ENCODE results near the gene RNASE3.
"Not testable (repeated sequence)": the region's sequence is repeated elsewhere in the genome, so short reads cannot be mapped to it uniquely, and the experiment has no call there.

RNASE3 gene

DNA sequence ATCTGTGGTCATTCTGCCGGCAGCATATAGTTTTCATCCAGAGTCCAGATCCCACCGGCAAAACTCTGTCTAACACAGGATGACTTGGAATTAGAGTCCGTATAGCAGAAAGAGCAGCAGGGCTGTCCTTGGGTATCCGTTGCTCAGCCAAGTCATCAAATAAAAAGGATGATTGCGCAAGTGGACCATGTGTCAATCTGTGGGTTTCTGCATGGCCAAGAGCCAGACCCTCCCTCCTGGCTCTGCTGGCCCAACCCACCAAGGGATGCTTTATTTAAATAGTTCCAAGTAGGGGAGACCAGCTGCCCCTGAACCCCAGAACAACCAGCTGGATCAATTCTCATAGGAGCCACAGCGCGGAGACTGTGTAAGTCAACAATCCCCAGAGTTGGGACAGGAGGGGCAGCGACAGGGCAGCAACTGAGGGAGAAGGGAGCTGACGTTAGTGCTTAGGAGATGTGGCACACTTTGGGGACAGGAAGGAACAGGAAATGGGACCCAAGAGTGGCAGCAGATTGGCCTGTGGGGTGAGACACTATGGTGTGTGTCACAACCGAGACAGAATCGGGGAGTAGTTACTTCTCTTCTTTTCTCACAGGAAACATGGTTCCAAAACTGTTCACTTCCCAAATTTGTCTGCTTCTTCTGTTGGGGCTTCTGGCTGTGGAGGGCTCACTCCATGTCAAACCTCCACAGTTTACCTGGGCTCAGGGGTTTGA lies 28.0 kb downstream of the RNASE3 start:
- DNase-seq (ENCODE audit: low spot score) = not testable (repeated sequence)

DNA sequence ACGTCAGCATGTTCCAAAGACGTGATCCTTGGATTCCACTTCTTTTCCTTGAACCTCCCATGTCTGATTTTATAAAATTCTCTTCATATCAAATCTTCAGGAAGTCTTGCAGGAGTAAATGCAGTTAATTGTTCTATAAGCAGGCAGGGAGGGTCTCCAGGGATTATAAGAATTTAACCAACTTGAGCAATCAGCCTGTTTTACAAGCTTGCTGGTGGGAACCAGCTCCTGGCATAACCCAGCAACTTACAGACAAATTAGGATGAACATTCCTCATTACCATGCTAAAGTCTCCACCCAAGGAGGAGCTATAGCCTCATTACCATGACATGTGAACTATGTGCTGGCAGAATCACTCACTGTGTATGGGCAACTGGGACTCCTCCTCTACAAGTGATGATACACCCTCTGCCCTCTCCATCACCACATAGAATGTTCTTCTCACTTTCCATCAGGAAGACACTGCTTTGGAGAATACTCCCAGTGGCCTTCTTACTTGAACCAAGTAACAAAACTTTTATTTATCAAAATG lies 32.6 kb downstream of the RNASE3 start:
- DNase-seq (ENCODE audit: low spot score) = not testable (repeated sequence)

DNA sequence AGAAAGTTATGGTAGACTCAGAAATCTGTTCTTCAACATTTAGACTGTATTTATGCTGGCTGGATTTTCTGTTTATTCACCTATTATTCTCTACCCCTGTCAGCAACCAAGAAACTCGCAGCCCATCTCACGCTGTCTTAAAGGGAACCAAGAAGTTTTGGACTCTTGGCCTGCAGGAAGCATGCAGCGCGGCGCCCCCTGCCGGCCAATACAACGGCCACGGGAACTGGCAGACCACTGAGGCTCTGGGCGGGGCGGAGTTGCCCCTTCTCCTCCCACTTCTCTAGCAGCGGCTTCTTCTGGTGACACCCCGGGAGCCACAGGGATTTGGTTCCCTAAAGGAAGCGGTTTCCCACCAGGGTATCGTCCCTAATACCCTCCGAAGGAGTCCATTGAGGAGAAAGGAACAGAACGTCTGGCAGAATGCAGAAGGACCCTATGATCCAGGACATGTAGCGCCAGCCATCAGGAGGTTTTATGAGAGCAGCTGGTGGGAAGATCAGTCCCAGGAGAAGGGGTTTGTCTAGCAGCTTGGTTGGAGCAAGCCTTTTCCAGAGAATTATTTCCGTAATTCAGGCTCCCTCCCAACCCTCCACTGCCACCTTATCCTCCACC lies 43.1 kb downstream of the RNASE3 start:
- no peak for DNase-seq (ENCODE audit: low spot score)

DNA sequence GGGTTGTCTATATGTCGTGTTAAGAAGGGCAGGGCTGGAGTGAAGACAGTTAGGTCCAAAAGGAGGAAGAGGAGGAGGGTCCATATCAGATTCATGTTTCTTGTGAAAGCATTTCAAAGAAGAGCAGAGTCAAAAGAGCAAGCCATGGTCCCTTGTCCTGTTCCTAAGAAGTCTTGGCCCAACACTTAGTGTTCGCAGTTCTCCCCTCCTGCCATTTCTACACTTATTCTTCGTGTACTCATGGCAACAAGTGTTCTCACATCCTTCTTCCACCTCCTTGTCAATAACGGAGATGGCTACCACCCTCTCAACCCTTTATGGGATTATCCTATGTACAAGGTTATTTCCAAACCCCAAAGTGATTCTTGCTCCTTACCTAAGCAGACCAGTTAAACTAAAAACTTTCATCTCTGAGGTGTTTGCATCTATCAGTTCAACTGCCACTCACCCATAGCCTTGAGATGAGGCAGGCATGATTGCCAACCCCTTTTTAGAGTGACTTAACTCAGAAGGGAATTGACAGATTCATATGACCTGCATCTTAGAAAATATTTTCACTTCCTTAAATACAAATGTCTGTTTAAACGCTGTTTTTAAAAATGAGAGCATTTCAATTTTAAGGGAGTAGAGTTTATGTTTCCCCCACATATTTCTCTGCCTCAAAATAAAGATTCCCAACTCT lies 44.3 kb downstream of the RNASE3 start:
- DNase-seq (ENCODE audit: low spot score) = no peak
